Measurements from ENCODE around the gene P4HA3. TPM values are rescaled to one million over a fixed set of nuclear protein-coding genes. Genes with fewer than 3 reads are reported as not detected.

The P4HA3 gene
- polyA plus RNA-seq, 4 donors, result 0.76 to 1.7 (median 1.2) TPM

Other genes with a start within 250 kb of the P4HA3 start
- gene C2CD3, start 140.6 kb downstream of the P4HA3 start, polyA plus RNA-seq (ENCODE audit: insufficient read length in 4 of 4), result 10 to 100 TPM; 19.6 to 25.2 (median 22.5) TPM
- 10 to 100 TPM; 36.4 to 43.6 (median 41.2) TPM for gene PPME1, start 140.4 kb downstream of the P4HA3 start, polyA plus RNA-seq (ENCODE audit: insufficient read length in 4 of 4)
- gene PGM2L1, start 86.8 kb upstream of the P4HA3 start, polyA plus RNA-seq (ENCODE audit: insufficient read length in 4 of 4), result 1 to 10 TPM; 2.8 to 5.1 (median 3.5) TPM
- 10 to 100 TPM; 26.9 to 32.4 (median 28.4) TPM for gene KCNE3, start 155.9 kb upstream of the P4HA3 start, polyA plus RNA-seq (ENCODE audit: insufficient read length in 4 of 4)
- gene LIPT2, start 182.1 kb upstream of the P4HA3 start, polyA plus RNA-seq (ENCODE audit: insufficient read length in 4 of 4), result 10 to 100 TPM in 1 of 4 donors, 1 to 10 TPM in 3; 8.1 to 10.3 (median 9.1) TPM